Body of pancreas (tissue), 4 donors: ENCODE measurements around the gene ADRM1. TPM values are rescaled to one million over a fixed set of nuclear protein-coding genes. Genes with fewer than 3 reads are reported as not detected.

Experiments used
- ATAC-seq: fragments of 150-250 bp; one replicate; pipeline ENCODE4 v1.9.1; 2016
- DNase-seq, 4 donors: peaks; one replicate each; pipeline ENCODE4 v3.0.0-alpha.2; 2019
- H3K27ac ChIP-seq, 4 donors: fragments of 200-600 bp; sonication (generic); 1 replicate in 3 of 4; 2 replicates in 1 of 4; pipeline versions ENCODE4 v1.5.1 to v1.6.1; 2016 to 2019; ENCODE audit warnings: mild to moderate bottlenecking in 1 of 4, mixed read lengths in 1 of 4, moderate library complexity in 1 of 4
- H3K27me3 ChIP-seq, 2 donors: fragments of 200-600 bp; sonication (generic); one replicate each; pipeline ENCODE4 v1.6.0; 2016; ENCODE audit warnings: mild to moderate bottlenecking in 1 of 2
- H3K36me3 ChIP-seq, 2 donors: fragments of 200-600 bp; sonication (generic); replicated peaks in 1 of 2; 2 replicates each; pipeline ENCODE4 v1.5.1; 2016; ENCODE audit warnings: low read depth in 2 of 2; ENCODE audit not compliant: insufficient read depth in 1 of 2
- H3K4me1 ChIP-seq: fragments of 200-600 bp; sonication (generic); one replicate; pipeline ENCODE4 v1.6.0; 2016
- H3K4me3 ChIP-seq, 2 donors: fragments of 200-600 bp; sonication (generic); 1 replicate in 1 of 2; 2 replicates in 1 of 2; pipeline ENCODE4 v1.5.1; 2016 to 2019
- H3K9me3 ChIP-seq, 3 donors: fragments of 200-600 bp; sonication (generic); 1 replicate in 2 of 3; 2 replicates in 1 of 3; pipeline ENCODE4 v1.5.1; 2016
- POLR2A ChIP-seq, 3 donors: fragments of 450-650 bp; IDR thresholded peaks; one replicate each; pipeline ENCODE4 v1.6.1; 2016; ENCODE audit warnings: antibody characterized with exemption in 3 of 3, mild to moderate bottlenecking in 2 of 3
- WGBS, 2 donors: methylation state at CpG; one replicate each; pipeline ENCODE4 v1.1.5; 2017; 5-methylcytosine and 5-hydroxymethylcytosine counted together
- intact Hi-C: fragments of 100-400 bp; cut with DNase I; formaldehyde crosslinking; loops from one replicate; pipeline ENCODE4 v1.15.1; 2023
- total RNA-seq, 2 donors: library from RNA; depleted of rRNA; stranded (reverse); fragments of >200 nt; gene quantifications; one replicate each; pipeline ENCODE4 v1.1.0, GENCODE V29; 2016
- TF ChIP-seq, protein P1 (sequence below), 7 experiments: fragments of 450-650 bp in 4 of 7; fragments of 200-600 bp in 3 of 7; sonication (generic) in 3 of 7; IDR thresholded peaks; one replicate each; pipeline ENCODE4 v1.5.1; 2016 to 2019; ENCODE audit warnings: antibody characterized with exemption in 7 of 7

Gene ADRM1
- total RNA-seq, 2 donors from 2014 or later, result 79.9 to 104 TPM

DNA sequence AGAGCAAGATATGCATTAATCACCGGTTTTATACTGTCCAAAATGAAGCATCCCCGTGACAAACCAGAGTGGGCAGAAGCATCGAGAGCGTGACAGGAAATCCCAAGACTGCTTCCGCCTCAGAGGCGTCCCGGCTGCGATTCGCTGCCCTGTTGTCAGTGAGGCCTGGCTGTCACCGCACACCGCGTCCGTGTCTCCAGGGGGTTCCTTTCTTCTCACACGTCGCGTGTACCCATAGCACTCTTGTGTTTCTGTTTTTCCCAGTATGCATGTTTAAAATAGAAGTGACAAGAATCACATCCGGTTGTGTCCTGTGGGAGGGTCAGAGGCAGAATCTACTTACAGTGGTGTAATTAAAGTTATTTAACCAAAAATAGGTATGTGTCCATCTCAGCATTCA lies 8.3 kb upstream of the ADRM1 start:
- H3K9me3 ChIP-seq, result no peaks in the 10 kb centered on the region
- no peaks in the 10 kb centered on the region for H3K27me3 ChIP-seq
- H3K4me3 ChIP-seq, result no peak overlapping the region
- TF ChIP-seq, protein P1, sequence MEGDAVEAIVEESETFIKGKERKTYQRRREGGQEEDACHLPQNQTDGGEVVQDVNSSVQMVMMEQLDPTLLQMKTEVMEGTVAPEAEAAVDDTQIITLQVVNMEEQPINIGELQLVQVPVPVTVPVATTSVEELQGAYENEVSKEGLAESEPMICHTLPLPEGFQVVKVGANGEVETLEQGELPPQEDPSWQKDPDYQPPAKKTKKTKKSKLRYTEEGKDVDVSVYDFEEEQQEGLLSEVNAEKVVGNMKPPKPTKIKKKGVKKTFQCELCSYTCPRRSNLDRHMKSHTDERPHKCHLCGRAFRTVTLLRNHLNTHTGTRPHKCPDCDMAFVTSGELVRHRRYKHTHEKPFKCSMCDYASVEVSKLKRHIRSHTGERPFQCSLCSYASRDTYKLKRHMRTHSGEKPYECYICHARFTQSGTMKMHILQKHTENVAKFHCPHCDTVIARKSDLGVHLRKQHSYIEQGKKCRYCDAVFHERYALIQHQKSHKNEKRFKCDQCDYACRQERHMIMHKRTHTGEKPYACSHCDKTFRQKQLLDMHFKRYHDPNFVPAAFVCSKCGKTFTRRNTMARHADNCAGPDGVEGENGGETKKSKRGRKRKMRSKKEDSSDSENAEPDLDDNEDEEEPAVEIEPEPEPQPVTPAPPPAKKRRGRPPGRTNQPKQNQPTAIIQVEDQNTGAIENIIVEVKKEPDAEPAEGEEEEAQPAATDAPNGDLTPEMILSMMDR (IDR thresholded peaks at IDR 0.05), result no peak
- no peak for TF ChIP-seq POLR2A (IDR thresholded peaks at IDR 0.05)
- DNase-seq (no peak), ATAC-seq (no peak)
- intact Hi-C loops, result loop anchor here (10.0 kb wide), 1 partner anchor 50 kb away; no protein-coding TSS in a partner anchor
- no peak overlapping the region for H3K27ac ChIP-seq
- peaks cover 26% of the 10 kb centered on the region for H3K4me1 ChIP-seq
- H3K36me3 ChIP-seq, result peaks cover 6 to 29% of the 10 kb centered on the region in 2 donors
- WGBS, 2 donors, result 91% methylated on average over 17 of the region's 17 CpGs

DNA sequence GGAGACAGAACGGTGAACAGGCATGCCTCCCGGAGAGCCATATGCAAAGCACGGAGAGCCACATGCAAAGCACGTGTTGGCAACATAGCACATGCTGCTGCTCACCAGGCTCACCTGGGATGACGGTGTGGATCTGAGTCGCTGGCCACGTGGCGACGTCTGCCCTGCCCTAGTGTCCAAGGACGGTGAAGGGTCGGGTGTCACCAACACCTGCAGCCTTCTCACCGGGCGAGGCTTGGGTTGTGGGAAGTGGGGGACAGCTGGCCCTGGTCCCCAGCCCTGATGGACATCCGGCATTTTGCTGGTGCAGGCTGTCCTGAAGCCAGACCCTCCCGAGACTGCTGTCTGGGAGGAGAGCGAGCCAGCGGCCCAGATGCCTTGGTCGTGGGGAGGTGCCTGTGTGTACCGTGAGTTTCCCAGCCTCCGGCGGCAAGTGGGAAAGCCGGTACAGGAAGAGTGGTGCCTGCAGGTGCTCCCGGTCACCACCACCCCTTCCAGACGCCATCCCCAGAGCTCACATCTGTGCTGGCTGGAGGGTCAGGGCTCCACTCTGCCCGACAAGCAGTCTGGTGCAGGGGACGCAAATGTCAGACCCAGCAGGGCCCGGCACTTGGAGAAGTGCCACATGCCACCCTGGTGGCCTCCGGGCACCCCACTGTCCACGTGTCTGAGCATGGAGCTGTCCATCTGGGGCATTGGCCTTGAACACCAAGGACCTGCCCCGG lies 5.9 kb upstream of the ADRM1 start:
- Histone ChIP-seq H3K4me1 (peaks cover 35% of the 10 kb centered on the region), H3K36me3 (peaks cover 5 to 17% of the 10 kb centered on the region in 2 donors), H3K9me3 (no peaks in the 10 kb centered on the region), H3K27ac (peak overlapping the region; percentile 69 to 84 (median 82)), H3K4me3 (no peak overlapping the region), H3K27me3 (no peaks in the 10 kb centered on the region)
- ATAC-seq (peak; percentile 86), DNase-seq (peak; percentile 91 to 96 (median 94))
- intact Hi-C loops, result loop anchor here (10.0 kb wide), 1 partner anchor 52 kb away; no protein-coding TSS in a partner anchor
- WGBS, 2 donors, result 28 to 32% methylated on average over 4 to 30 of the region's 30 CpGs
- TF ChIP-seq POLR2A (IDR thresholded peaks at IDR 0.05), result peak in 1 of 3 donors; percentile 27
- TF ChIP-seq, protein P1 (IDR thresholded peaks at IDR 0.05), result peak in 2 of 7 experiments; percentile 1 to 13

DNA sequence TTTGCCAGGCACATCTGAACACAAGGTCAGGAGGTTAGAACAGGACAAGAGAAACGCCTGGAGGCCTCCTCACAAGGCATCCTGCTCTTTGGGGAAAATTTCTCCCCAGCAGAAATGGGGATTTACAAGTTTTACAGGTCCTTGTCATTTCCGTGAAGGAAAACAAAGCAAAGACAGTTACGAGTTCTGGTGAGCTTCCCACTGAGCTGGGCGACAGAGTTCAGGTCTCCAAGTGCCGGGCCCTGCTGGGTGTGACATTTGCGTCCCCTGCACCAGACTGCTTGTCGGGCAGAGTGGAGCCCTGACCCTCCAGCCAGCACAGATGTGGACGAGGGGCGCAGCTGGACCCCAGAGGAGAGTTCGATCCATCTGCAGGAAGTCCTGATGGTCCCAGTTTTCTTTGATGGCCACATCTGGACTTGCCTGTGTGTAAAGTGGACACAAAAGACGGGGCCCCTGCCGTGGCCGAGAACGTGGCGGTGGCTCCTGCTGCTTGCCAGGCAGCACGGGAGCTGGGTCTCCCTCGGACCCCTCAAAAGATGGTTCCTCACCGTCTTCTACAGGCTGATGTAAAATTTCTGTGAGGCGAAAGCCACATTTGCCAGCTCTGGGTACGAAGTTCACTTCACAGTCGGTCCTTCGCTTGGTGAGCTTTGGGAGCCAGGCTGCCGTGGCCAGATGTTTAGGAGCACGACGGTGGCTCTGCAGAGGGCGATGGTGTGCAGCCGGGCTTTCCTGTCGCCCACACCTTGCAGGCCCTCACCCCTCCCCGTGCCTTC lies 5.2 kb upstream of the ADRM1 start:
- WGBS, 2 donors, result 41 to 73% methylated on average over 17 to 27 of the region's 29 CpGs
- TF ChIP-seq, protein P1 (IDR thresholded peaks at IDR 0.05), result no peak
- no peak for TF ChIP-seq POLR2A (IDR thresholded peaks at IDR 0.05)
- intact Hi-C loops, result loop anchor here (10.0 kb wide), 1 partner anchor 53 kb away; no protein-coding TSS in a partner anchor
- peak; percentile 71 to 88 (median 84) for DNase-seq
- no peaks in the 10 kb centered on the region for H3K9me3 ChIP-seq
- H3K4me3 ChIP-seq, result no peak overlapping the region
- peaks cover 35% of the 10 kb centered on the region for H3K4me1 ChIP-seq
- H3K27ac ChIP-seq, result peak overlapping the region; percentile 69 to 84 (median 82)
- ATAC-seq, result no peak
- H3K36me3 ChIP-seq, result peaks cover 0 to 12% of the 10 kb centered on the region in 2 donors
- H3K27me3 ChIP-seq, result no peaks in the 10 kb centered on the region

DNA sequence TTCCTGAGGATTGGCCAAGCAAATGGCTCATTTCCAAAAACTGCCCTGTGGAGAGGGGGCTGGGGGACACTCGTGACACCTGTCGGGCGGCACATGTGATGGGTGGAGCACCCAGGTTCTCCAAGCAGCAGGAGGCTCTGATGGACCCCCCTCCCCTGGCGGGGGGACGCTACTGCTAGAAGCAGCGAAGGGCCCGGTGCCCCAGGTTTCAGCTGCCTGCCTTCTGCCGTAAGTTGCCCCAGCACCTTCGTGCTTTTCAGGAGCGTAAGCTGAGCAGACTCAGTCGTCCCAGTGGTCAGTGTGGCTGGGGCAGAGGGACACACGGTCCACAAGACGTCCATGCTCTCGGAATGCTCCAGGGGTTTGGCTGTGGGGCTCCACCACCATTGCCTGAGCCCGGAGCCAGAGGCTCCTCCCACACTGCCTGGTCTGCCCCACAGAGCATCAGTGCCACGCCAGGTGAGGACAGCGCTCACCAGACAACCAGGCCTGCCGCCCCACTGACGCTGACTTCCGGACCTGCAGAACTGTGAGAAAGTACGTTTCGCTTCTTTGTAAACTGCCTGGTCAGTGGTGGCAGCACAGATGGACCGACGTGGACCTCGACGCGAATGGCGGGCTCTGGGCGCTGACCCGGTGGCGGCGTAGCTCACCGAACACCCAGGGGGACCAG lies 4.1 kb upstream of the ADRM1 start:
- no peak for DNase-seq
- 88 to 93% methylated on average over 9 to 26 of the region's 33 CpGs for WGBS, 2 donors
- intact Hi-C loops, result loop anchor here (10.0 kb wide), 1 partner anchor 54 kb away; no protein-coding TSS in a partner anchor
- Histone ChIP-seq H3K27me3 (no peaks in the 10 kb centered on the region), H3K4me3 (no peak overlapping the region), H3K36me3 (peaks cover 0 to 12% of the 10 kb centered on the region in 2 donors), H3K9me3 (no peaks in the 10 kb centered on the region), H3K27ac (peak overlapping the region in 3 of 4 donors; percentile 69 to 84 (median 82)), H3K4me1 (peaks cover 36% of the 10 kb centered on the region)
- no peak for ATAC-seq
- no peak for TF ChIP-seq POLR2A (IDR thresholded peaks at IDR 0.05)
- TF ChIP-seq, protein P1 (IDR thresholded peaks at IDR 0.05), result no peak
